Smooth muscle cell (in vitro differentiated cells): ENCODE measurements around the gene ATAD3C. TPM values are rescaled to one million over a fixed set of nuclear protein-coding genes. Genes with fewer than 3 reads are reported as not detected.

Experiments used
- DNase-seq: peaks from one replicate; lab custom pipeline; 2025; ENCODE audit not compliant: unreplicated experiment; lab: John Stamatoyannopoulos, UW
- H2AFZ ChIP-seq: fragments of 200-600 bp; sonication (generic); 2 replicates; pipeline ENCODE4 v1.6.0; 2016; ENCODE audit warnings: antibody characterized with exemption, low read depth, mild to moderate bottlenecking
- H3F3A ChIP-seq: fragments of 200-600 bp; sonication (generic); 2 replicates; pipeline ENCODE4 v1.6.0; 2017; ENCODE audit warnings: antibody characterized with exemption, low read depth
- H3K27ac ChIP-seq: fragments of 200-600 bp; sonication (generic); 2 replicates; pipeline ENCODE4 v1.5.1; 2016; ENCODE audit warnings: low read depth, mild to moderate bottlenecking
- H3K27me3 ChIP-seq: fragments of 200-600 bp; sonication (generic); 2 replicates; pipeline ENCODE4 v1.6.1; 2016; ENCODE audit warnings: low read depth, mild to moderate bottlenecking
- H3K36me3 ChIP-seq: fragments of 200-600 bp; sonication (generic); 2 replicates; pipeline ENCODE4 v1.5.1; 2016; ENCODE audit warnings: low read depth
- H3K4me1 ChIP-seq: fragments of 200-600 bp; sonication (generic); 2 replicates; pipeline ENCODE4 v1.5.1; 2016; ENCODE audit warnings: low read depth
- H3K4me2 ChIP-seq: fragments of 200-600 bp; sonication (generic); 2 replicates; pipeline ENCODE4 v1.6.0; 2016; ENCODE audit warnings: mild to moderate bottlenecking
- H3K4me3 ChIP-seq: fragments of 200-600 bp; sonication (generic); 2 replicates; pipeline ENCODE4 v1.5.1; 2016; ENCODE audit warnings: mild to moderate bottlenecking
- H3K79me2 ChIP-seq: fragments of 200-600 bp; sonication (generic); 2 replicates; pipeline ENCODE4 v1.6.0; 2016; ENCODE audit warnings: low read depth, mild to moderate bottlenecking
- H3K9ac ChIP-seq: fragments of 200-600 bp; sonication (generic); 2 replicates; pipeline ENCODE4 v1.6.0; 2016; ENCODE audit warnings: low read depth
- H3K9me3 ChIP-seq: fragments of 200-600 bp; sonication (generic); replicated peaks from 2 replicates; pipeline ENCODE4 v1.5.1; 2016; ENCODE audit warnings: low read depth
- H4K20me1 ChIP-seq: fragments of 200-600 bp; sonication (generic); 2 replicates; pipeline ENCODE4 v1.6.0; 2016; ENCODE audit warnings: low read depth
- WGBS: methylation state at CpG from one replicate; pipeline ENCODE4 v1.1.7; 2016; ENCODE audit warnings: low lambda C conversion rate; 5-methylcytosine and 5-hydroxymethylcytosine counted together
- polyA plus RNA-seq: library from polyadenylated mRNA; unstranded; fragments of >200 nt; fragmentation: Nextera tagmentation; extraction: Ambion mirVana; gene quantifications from 2 replicates; pipeline ENCODE4 v1.2.1, GENCODE V29; 2016
- total RNA-seq: library from RNA; depleted of rRNA; stranded (reverse); fragments of >200 nt; gene quantifications from 2 replicates; pipeline ENCODE4 v1.2.3, GENCODE V29; 2014
- TF ChIP-seq, protein P1 (sequence below): fragments of 200-600 bp; sonication (generic); IDR thresholded peaks from 2 replicates; pipeline ENCODE4 v1.5.1; 2017; ENCODE audit warnings: borderline replicate concordance, mild to moderate bottlenecking, antibody characterized with exemption; ENCODE audit not compliant: insufficient read depth, poor library complexity, severe bottlenecking

Gene ATAD3C
- total and polyA plus RNA-seq, 2 experiments from 2014 or later = 0.09 to 0.86 TPM

DNA sequence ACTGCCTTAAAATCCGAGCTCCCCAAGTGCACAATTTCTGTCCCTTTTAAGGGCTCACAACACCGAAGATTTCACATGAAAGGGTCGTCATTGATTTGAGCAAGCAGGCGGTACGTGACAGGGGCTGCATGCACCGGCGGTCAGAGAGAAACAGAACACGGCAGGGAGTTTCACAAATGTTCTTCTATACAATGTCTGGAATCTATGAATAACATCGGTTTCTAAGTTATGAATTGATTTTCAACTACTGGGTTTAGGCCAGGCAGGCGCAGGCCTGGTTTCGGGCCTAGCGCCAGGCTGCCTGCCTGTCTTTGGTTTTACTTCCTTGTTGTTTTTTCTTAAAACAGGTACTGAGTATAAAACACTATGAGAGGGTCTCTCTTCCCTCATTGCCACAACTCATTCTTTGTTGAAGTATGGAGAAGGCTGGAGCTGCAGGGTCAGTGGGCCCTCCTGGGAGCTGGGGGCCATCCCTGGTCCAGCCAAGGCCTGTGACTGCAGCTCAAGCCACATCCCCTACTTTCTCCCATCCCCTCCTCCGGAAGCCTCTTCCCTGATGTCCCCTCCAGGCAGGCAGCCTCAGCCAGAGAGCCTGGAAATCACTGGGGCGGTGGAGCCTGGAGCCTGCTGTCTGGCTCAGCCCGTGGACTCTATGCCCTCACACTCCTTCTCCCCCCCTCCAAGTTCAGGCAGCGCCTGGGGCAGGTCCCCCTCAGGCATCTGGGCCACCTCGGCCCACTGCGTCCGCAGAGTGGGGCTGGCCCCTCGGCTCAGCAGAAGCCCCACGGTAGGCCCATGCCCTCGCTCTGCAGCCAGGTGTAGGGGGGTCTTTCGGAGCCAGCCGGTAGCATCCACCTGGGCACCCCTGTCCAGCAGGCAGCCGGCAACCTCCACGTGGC, 30.8 kb upstream of the ATAD3C start:
- H3K36me3 ChIP-seq = no peaks in the 10 kb centered on the region
- 93% methylated on average over 26 of the region's 26 CpGs for WGBS
- no peaks in the 10 kb centered on the region for H4K20me1 ChIP-seq
- no peak overlapping the region for H3K27ac ChIP-seq
- TF ChIP-seq, protein P1, sequence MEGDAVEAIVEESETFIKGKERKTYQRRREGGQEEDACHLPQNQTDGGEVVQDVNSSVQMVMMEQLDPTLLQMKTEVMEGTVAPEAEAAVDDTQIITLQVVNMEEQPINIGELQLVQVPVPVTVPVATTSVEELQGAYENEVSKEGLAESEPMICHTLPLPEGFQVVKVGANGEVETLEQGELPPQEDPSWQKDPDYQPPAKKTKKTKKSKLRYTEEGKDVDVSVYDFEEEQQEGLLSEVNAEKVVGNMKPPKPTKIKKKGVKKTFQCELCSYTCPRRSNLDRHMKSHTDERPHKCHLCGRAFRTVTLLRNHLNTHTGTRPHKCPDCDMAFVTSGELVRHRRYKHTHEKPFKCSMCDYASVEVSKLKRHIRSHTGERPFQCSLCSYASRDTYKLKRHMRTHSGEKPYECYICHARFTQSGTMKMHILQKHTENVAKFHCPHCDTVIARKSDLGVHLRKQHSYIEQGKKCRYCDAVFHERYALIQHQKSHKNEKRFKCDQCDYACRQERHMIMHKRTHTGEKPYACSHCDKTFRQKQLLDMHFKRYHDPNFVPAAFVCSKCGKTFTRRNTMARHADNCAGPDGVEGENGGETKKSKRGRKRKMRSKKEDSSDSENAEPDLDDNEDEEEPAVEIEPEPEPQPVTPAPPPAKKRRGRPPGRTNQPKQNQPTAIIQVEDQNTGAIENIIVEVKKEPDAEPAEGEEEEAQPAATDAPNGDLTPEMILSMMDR = no peak
- H3K4me3 ChIP-seq = no peak overlapping the region
- no peaks in the 10 kb centered on the region for H3K27me3 ChIP-seq
- H3K9ac ChIP-seq = no peak overlapping the region
- no peak overlapping the region for H3K4me2 ChIP-seq
- H3K4me1 ChIP-seq = peaks cover 6% of the 10 kb centered on the region
- no peak for DNase-seq
- no peaks in the 10 kb centered on the region for H3F3A ChIP-seq
- H2AFZ ChIP-seq = no peak overlapping the region
- H3K9me3 ChIP-seq = no peaks in the 10 kb centered on the region
- no peaks in the 10 kb centered on the region for H3K79me2 ChIP-seq

DNA sequence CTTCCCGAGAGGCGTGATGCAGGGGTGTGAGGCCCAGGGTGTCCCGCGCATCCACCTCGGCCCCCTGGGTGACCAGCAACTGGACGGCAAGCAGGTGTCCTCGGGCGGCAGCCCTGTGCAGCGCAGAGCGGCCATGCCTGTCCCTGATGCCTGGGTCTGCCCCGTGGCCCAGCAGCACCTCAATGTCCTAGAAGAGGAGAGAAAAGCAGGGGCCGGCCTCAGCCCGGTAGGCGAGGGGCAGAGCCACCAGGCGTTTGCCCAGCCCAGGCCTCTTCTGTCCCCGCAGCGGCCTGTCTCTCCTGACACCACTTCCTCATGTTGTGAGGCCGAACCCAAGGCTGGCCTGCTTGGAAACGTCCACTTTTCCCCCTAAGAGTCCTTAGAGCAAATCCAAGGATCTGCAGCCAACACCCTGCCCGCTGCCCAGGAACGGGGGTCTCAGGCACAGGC, 30.1 kb upstream of the ATAD3C start:
- H3K4me2 ChIP-seq = peak overlapping the region; percentile 50
- H2AFZ ChIP-seq = no peak overlapping the region
- no peaks in the 10 kb centered on the region for H3K27me3 ChIP-seq
- no peak for DNase-seq
- no peak overlapping the region for H3K27ac ChIP-seq
- H3K36me3 ChIP-seq = no peaks in the 10 kb centered on the region
- no peaks in the 10 kb centered on the region for H3K9me3 ChIP-seq
- H3K9ac ChIP-seq = no peak overlapping the region
- WGBS = 95% methylated on average over 19 of the region's 21 CpGs
- H4K20me1 ChIP-seq = no peaks in the 10 kb centered on the region
- H3K79me2 ChIP-seq = no peaks in the 10 kb centered on the region
- H3K4me1 ChIP-seq = peaks cover 6% of the 10 kb centered on the region
- H3F3A ChIP-seq = peaks cover under 1% of the 10 kb centered on the region
- H3K4me3 ChIP-seq = no peak overlapping the region
- TF ChIP-seq, protein P1 = no peak

DNA sequence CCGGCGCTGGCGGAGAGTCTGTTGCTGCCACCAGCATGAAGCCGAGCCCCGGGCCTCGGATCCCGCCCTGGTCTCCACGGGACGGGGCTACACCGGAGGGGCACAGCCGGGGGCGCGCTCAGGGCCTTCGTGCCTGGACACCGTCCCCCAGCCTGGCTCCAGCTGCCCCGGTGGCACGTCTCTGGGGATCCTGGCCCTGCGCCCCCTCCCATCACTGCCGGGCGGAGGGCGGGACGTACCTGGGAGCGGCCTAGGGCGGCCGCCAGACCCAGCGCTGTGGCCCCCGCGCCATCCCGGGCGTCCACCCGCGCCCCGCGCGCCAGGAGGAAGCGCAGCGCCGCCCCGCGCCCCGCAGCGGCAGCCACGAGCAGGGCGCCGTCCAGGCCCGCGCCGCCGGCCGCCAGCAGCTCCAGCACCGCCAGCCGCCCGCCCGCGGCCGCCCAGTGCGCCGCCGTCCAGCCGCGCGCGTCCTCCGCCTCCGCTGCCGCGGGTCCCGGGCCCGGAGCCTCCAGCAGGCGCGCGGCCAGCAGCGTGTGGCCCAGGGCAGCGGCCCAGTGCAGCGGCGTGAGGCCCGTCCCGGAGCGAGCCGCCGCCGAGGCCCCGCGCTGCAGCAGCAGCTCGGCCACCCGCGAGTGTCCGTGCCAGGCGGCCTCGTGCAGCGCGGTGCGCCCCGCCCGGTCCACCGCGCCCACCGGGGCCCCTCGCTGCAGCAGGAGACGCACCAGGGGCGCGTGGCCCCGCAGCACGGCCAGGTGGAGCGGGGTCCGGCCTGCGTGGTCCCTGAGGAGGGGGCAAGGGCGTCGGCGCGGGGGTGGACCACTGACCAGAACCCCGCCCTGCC, 29.5 kb upstream of the ATAD3C start:
- Histone ChIP-seq H2AFZ (no peak overlapping the region), H4K20me1 (no peaks in the 10 kb centered on the region), H3K4me1 (peaks cover 6% of the 10 kb centered on the region), H3K27ac (no peak overlapping the region), H3K36me3 (no peaks in the 10 kb centered on the region), H3K4me2 (peak overlapping the region; percentile 54), H3K27me3 (no peaks in the 10 kb centered on the region), H3K9me3 (no peaks in the 10 kb centered on the region), H3K4me3 (peak overlapping the region; percentile 8), H3K79me2 (no peaks in the 10 kb centered on the region), H3F3A (peaks cover 7% of the 10 kb centered on the region), H3K9ac (no peak overlapping the region)
- TF ChIP-seq, protein P1 = no peak
- DNase-seq = no peak
- 28% methylated on average over 39 of the region's 112 CpGs for WGBS
